Neural cell (in vitro differentiated cells): Measurements from ENCODE around the gene RWDD2A.

Source experiments
- CTCF ChIP-seq: fragments of 450-650 bp; IDR thresholded peaks from 2 replicates; pipeline ENCODE4 v1.5.1; 2014; ENCODE audit warnings: antibody characterized with exemption, mild to moderate bottlenecking, moderate library complexity; ENCODE audit not compliant: poor library complexity, severe bottlenecking
- POLR2AphosphoS5 ChIP-seq: IDR thresholded peaks from 2 replicates; pipeline ENCODE4 v1.6.1; 2012

- TF ChIP-seq CTCF, result no peak
- no peak for TF ChIP-seq POLR2AphosphoS5
Measured at GRCh38 chr6:83202031-83202430, 8.9 kb downstream of the RWDD2A start.
